A549 (cell line): Measurements from ENCODE around the gene RNF114. TPM values are rescaled to one million over a fixed set of nuclear protein-coding genes. Genes with fewer than 3 reads are reported as not detected.

Source experiments
- ATAC-seq, 2 experiments: fragments of 200-7000 bp in 1 of 2; fragments of >200 bp in 1 of 2; cut with Nextera tagmentation in 1 of 2; cut with Tn5 transposase in 1 of 2; 3 replicates each; pipeline versions ENCODE4 v1.8.0 to v1.9.1; 2018 to 2020; ENCODE audit warnings: mild to moderate bottlenecking in 1 of 2, moderate library complexity in 1 of 2
- CTCF ChIA-PET: fragments of 300-600 bp; sonication (Branson Sonifier 250); formaldehyde crosslinking; extraction: SDS; loops from one replicate; lab custom pipeline; 2021; ENCODE audit warnings: antibody characterized with exemption, inconsistent platforms; lab: Yijun Ruan, JAX
- POLR2A ChIA-PET: fragments of 350-600 bp; formaldehyde crosslinking; extraction: SDS; loops from one replicate; lab custom pipeline; 2021; ENCODE audit warnings: antibody characterized with exemption, inconsistent platforms; lab: Yijun Ruan, JAX
- DNase-seq, 2 experiments: peaks; one replicate each; pipeline versions ENCODE4 v3.0.0 to v3.0.0-alpha.2; 2011 to 2016; ENCODE audit warnings: low read depth in 1 of 2, low spot score in 1 of 2
- FAIRE-seq: peaks from 2 replicates; lab custom pipeline; 2011; peaks lifted over from hg19 to GRCh38; lab: Jason Lieb, UNC
- H3K27ac ChIP-seq, 2 experiments: fragments of >200 bp; sonication (Bioruptor Twin); formaldehyde crosslinking; 3 replicates each; pipeline ENCODE4 v1.5.1; 2016 to 2017
- H3K4me1 ChIP-seq: fragments of >200 bp; sonication (Bioruptor Twin); formaldehyde crosslinking; 3 replicates; pipeline ENCODE4 v1.6.1; 2016
- H3K4me2 ChIP-seq: fragments of >200 bp; sonication (Bioruptor Twin); formaldehyde crosslinking; 3 replicates; pipeline ENCODE4 v1.6.1; 2016
- H3K4me3 ChIP-seq: fragments of >200 bp; sonication (Bioruptor Twin); formaldehyde crosslinking; 3 replicates; pipeline ENCODE4 v1.5.1; 2016
- H3K9me3 ChIP-seq: fragments of >200 bp; sonication (Bioruptor Twin); formaldehyde crosslinking; 3 replicates; pipeline ENCODE4 v1.6.1; 2016
- ATOH8 ChIP-seq: fragments of 250-450 bp; sonication (Bioruptor Pico); IDR thresholded peaks from 2 replicates; pipeline ENCODE4 v1.5.0; 2020; ENCODE audit warnings: low read depth, mild to moderate bottlenecking, moderate library complexity
- BHLHE40 ChIP-seq: IDR thresholded peaks from 2 replicates; pipeline ENCODE4 v1.6.1; 2012; ENCODE audit warnings: low read depth, low read length, inconsistent platforms
- CEBPB ChIP-seq, 2 experiments: fragments of >200 bp in 1 of 2; sonication (Bioruptor Twin) in 1 of 2; formaldehyde crosslinking in 1 of 2; IDR thresholded peaks; 2 replicates each; pipeline ENCODE4 v1.6.1; 2012 to 2016
- CTCF ChIP-seq: fragments of >200 bp; sonication (Bioruptor Twin); formaldehyde crosslinking; IDR thresholded peaks from 3 replicates; pipeline ENCODE4 v1.5.1; 2016
- E2F6 ChIP-seq: IDR thresholded peaks from 2 replicates; pipeline ENCODE4 v1.6.1; 2012; ENCODE audit warnings: low read depth, borderline replicate concordance
- EHF ChIP-seq: fragments of 250-450 bp; sonication (Bioruptor Pico); IDR thresholded peaks from 2 replicates; pipeline ENCODE4 v1.5.0; 2020; ENCODE audit warnings: mild to moderate bottlenecking
- EHMT2 ChIP-seq: fragments of 200-600 bp; sonication (generic); IDR thresholded peaks from 2 replicates; pipeline ENCODE4 v1.6.1; 2016; ENCODE audit warnings: antibody characterized with exemption, low read depth, mild to moderate bottlenecking, moderate library complexity
- ELK1 ChIP-seq: fragments of 150-350 bp; IDR thresholded peaks from 2 replicates; pipeline ENCODE4 v1.6.1; 2014; ENCODE audit warnings: low read depth, mild to moderate bottlenecking, low read length
- FOSL2 ChIP-seq, 2 experiments: fragments of 450-650 bp in 1 of 2; fragments of >200 bp in 1 of 2; sonication (Bioruptor Twin) in 1 of 2; formaldehyde crosslinking; IDR thresholded peaks; 2 replicates each; pipeline versions ENCODE4 v1.5.0 to v1.6.1; 2016 to 2020; ENCODE audit warnings: mild to moderate bottlenecking in 1 of 2, moderate library complexity in 1 of 2
- FOXS1 ChIP-seq: fragments of 250-450 bp; sonication (Bioruptor Pico); IDR thresholded peaks from 2 replicates; pipeline ENCODE4 v1.5.0; 2020; ENCODE audit warnings: mild to moderate bottlenecking, moderate library complexity
- GATA3 ChIP-seq: IDR thresholded peaks from 2 replicates; pipeline ENCODE4 v1.6.1; 2012; ENCODE audit warnings: borderline replicate concordance
- HDAC2 ChIP-seq: fragments of 200-600 bp; sonication (generic); IDR thresholded peaks from 2 replicates; pipeline ENCODE4 v1.6.1; 2016
- HMGXB4 ChIP-seq: fragments of 250-450 bp; sonication (Bioruptor Pico); IDR thresholded peaks from 2 replicates; pipeline ENCODE4 v1.5.0; 2021; ENCODE audit warnings: mild to moderate bottlenecking, moderate library complexity, borderline replicate concordance
- HOXB13 ChIP-seq: fragments of 250-450 bp; sonication (Bioruptor Pico); IDR thresholded peaks from 2 replicates; pipeline ENCODE4 v1.5.0; 2020; ENCODE audit warnings: low read depth, mild to moderate bottlenecking, moderate library complexity
- KDM1A ChIP-seq: fragments of 200-600 bp; sonication (generic); IDR thresholded peaks from 2 replicates; pipeline ENCODE4 v1.6.1; 2016; ENCODE audit warnings: low read depth, mild to moderate bottlenecking
- KDM5A ChIP-seq: fragments of 200-600 bp; sonication (generic); IDR thresholded peaks from 2 replicates; pipeline ENCODE4 v1.6.1; 2016; ENCODE audit warnings: antibody characterized with exemption, mild to moderate bottlenecking
- MAFK ChIP-seq: fragments of 450-650 bp; IDR thresholded peaks from 2 replicates; pipeline ENCODE4 v1.6.1; 2014; ENCODE audit not compliant: partially characterized antibody
- MAX ChIP-seq: IDR thresholded peaks from 2 replicates; pipeline ENCODE4 v1.6.1; 2012
- NFE2L2 ChIP-seq: fragments of 150-350 bp; conservative IDR thresholded peaks from 2 replicates; pipeline ENCODE4 v1.6.1; 2014; ENCODE audit warnings: low read length
- NR3C1 ChIP-seq: fragments of >200 bp; sonication (Bioruptor Twin); formaldehyde crosslinking; IDR thresholded peaks from 3 replicates; pipeline ENCODE4 v1.6.1; 2017
- PBX3 ChIP-seq: IDR thresholded peaks from 2 replicates; pipeline ENCODE4 v1.6.1; 2012
- PHF8 ChIP-seq: fragments of 200-600 bp; sonication (generic); IDR thresholded peaks from 2 replicates; pipeline ENCODE4 v1.6.1; 2016; ENCODE audit warnings: low read depth, mild to moderate bottlenecking, antibody characterized with exemption, moderate library complexity, borderline replicate concordance
- POLR2A ChIP-seq: IDR thresholded peaks from 2 replicates; pipeline ENCODE4 v1.6.1; 2012; ENCODE audit warnings: mild to moderate bottlenecking, low read length
- POLR2AphosphoS2 ChIP-seq: conservative IDR thresholded peaks from 2 replicates; pipeline ENCODE4 v1.6.1; 2012; ENCODE audit warnings: low read length, improper control_type of control experiment, inconsistent platforms
- SMC3 ChIP-seq: fragments of >200 bp; sonication (Bioruptor Twin); formaldehyde crosslinking; IDR thresholded peaks from 3 replicates; pipeline ENCODE4 v1.6.1; 2018; ENCODE audit warnings: inconsistent platforms
- ZC3H11A ChIP-seq: fragments of 450-650 bp; IDR thresholded peaks from 2 replicates; pipeline ENCODE4 v1.6.1; 2014; ENCODE audit warnings: antibody characterized with exemption, mild to moderate bottlenecking
- ZNF302 ChIP-seq: fragments of 250-450 bp; sonication (Bioruptor Pico); IDR thresholded peaks from 2 replicates; pipeline ENCODE4 v1.9.0; 2021; ENCODE audit warnings: inconsistent platforms, mild to moderate bottlenecking, moderate library complexity
- ZSCAN20 ChIP-seq: fragments of 250-450 bp; sonication (Bioruptor Pico); IDR thresholded peaks from 2 replicates; pipeline ENCODE4 v1.8.0; 2022; ENCODE audit warnings: mild to moderate bottlenecking, moderate library complexity
- WGBS: methylation state at CpG from one replicate; pipeline ENCODE4 v1.1.6; 2017; ENCODE audit errors: missing lambda C conversion rate; 5-methylcytosine and 5-hydroxymethylcytosine counted together
- polyA plus RNA-seq, 4 experiments: library from polyadenylated mRNA; depleted of rRNA in 3 of 4; stranded (reverse); fragments of >200 nt; fragmentation: RNase III in 1 of 4; extraction: RNeasy Plus Mini Kit Qiagen cat#74134 plus additional on column Dnase treatment in 1 of 4; gene quantifications; 2 replicates in 3 of 4; 3 replicates in 1 of 4; pipeline ENCODE4 v1.2.3, GENCODE V29; 2011 to 2017

RNF114 gene
- polyA plus RNA-seq, 2 of the 4 experiments (the other 2 are of a cell fraction), result 43.1 to 44.8 TPM

GRCh38 chr20:49915118-49915379 is 21.1 kb upstream of the RNF114 start:
- ChIA-PET CTCF (interaction anchor here (0.9 to 5.9 kb wide), 6 partner anchors 11 to 303 kb away, joined by 3 to 44 read pairs (median 7); no protein-coding TSS in a partner anchor), POLR2A (interaction anchor here (2.0 kb wide), 1 partner anchor 21 kb away, joined by 11 read pairs; the partner anchor contains the start of gene RNF114)
- peak overlapping the region; percentile 99 for H3K27ac ChIP-seq
- ATAC-seq, result peak; percentile 9 to 40; a peak in 4 of 6 replicates
- no peak for FAIRE-seq
- peaks cover 23% of the 10 kb centered on the region for H3K4me1 ChIP-seq
- H3K9me3 ChIP-seq, result no peaks in the 10 kb centered on the region
- DNase-seq, result no peak
- peak overlapping the region; percentile 93 for H3K4me3 ChIP-seq
- TF ChIP-seq KDM5A (0 out of 2 replicates have a peak, but pooled peaks have one; percentile 46), POLR2AphosphoS2 (no peak), PHF8 (peak; percentile 77; the same call in 1 of the 2 replicates), GATA3 (no peak), ATOH8 (no peak), ZNF302 (CRISPR knock-in tag) (no peak), HDAC2 (no peak), CTCF (0 out of 3 replicates have a peak, but pooled peaks have one; percentile 8)
- no CpG with 5 or more reads among the region's 23 CpGs for WGBS
- H3K4me2 ChIP-seq, result peak overlapping the region; percentile 96

GRCh38 chr20:49915380-49916145 is 20.6 kb upstream of the RNF114 start, which contains the start of gene SPATA2:
SPATA2 (minus strand) TSS chr20:49915529; CDS start chr20:49908490, 7,039 bp downstream.
- FAIRE-seq, result no peak
- H3K4me3 ChIP-seq, result peak within 1 kb of the TSS; percentile 93
- DNase-seq, result peak; percentile 89 to 97
- ATAC-seq, result peak; percentile 90 to 94
- peak within 1 kb of the TSS; percentile 96 for H3K4me2 ChIP-seq
- CTCF ChIA-PET, result interaction anchor here (1.3 to 5.9 kb wide), 9 partner anchors 11 to 374 kb away, joined by 3 to 44 read pairs (median 6); no protein-coding TSS in a partner anchor
- peaks cover 23% of the 10 kb centered on the region for H3K4me1 ChIP-seq
- no peaks in the 10 kb centered on the region for H3K9me3 ChIP-seq
- H3K27ac ChIP-seq, result peak within 1 kb of the TSS; percentile 99
- POLR2A ChIA-PET, result interaction anchor here (0.6 to 2.0 kb wide), 5 partner anchors 21 to 118 kb away, joined by 3 to 11 read pairs (median 6); partner anchors contain the start of genes RNF114 and SLC9A8
- 2% methylated on average over 35 of the region's 69 CpGs for WGBS
- TF ChIP-seq FOSL2 (IDR thresholded peaks at IDR 0.05), result no peak
- no peak for TF ChIP-seq FOSL2 (CRISPR knock-in tag; IDR thresholded peaks at IDR 0.05)
- peak; percentile 45 for TF ChIP-seq POLR2A
- no peak for TF ChIP-seq NR3C1
- no peak for TF ChIP-seq ELK1
- TF ChIP-seq E2F6, result no peak
- no peak for TF ChIP-seq BHLHE40
- TF ChIP-seq ZSCAN20 (CRISPR knock-in tag), result no peak
- TF ChIP-seq PBX3, result no peak
- TF ChIP-seq CEBPB (IDR thresholded peaks at IDR 0.05), result 0 out of 4 replicates have a peak, but pooled peaks of 1 of the 2 experiments have one; percentile 3
- TF ChIP-seq POLR2AphosphoS2, result no peak
- TF ChIP-seq ZC3H11A, result no peak
- TF ChIP-seq FOXS1 (CRISPR knock-in tag), result no peak
- TF ChIP-seq MAFK, result peak; percentile 85
- no peak; the same call in 1 of the 2 replicates for TF ChIP-seq HDAC2
- TF ChIP-seq SMC3, result no peak
- no peak for TF ChIP-seq NFE2L2
- peak; percentile 100 for TF ChIP-seq KDM1A
- no peak for TF ChIP-seq EHF (CRISPR knock-in tag)
- no peak for TF ChIP-seq HMGXB4 (CRISPR knock-in tag)
- no peak for TF ChIP-seq HOXB13 (CRISPR knock-in tag)
- no peak for TF ChIP-seq EHMT2
- TF ChIP-seq ATOH8, result no peak
- peak; percentile 61; the same call in 1 of the 2 replicates for TF ChIP-seq MAX
- TF ChIP-seq PHF8, result peak; percentile 37
